PC-9 (cell line): ENCODE data around the gene GGT1.

Experiments used
- CTCF ChIP-seq: fragments of 200-600 bp; sonication (generic); conservative IDR thresholded peaks from 2 replicates; pipeline ENCODE4 v1.6.1; 2017; ENCODE audit warnings: mixed run types, antibody characterized with exemption, mild to moderate bottlenecking, moderate library complexity
- EZH2 ChIP-seq: fragments of 200-600 bp; sonication (generic); IDR thresholded peaks from 2 replicates; pipeline ENCODE4 v1.8.0; 2017; ENCODE audit warnings: antibody characterized with exemption, low read depth

DNA sequence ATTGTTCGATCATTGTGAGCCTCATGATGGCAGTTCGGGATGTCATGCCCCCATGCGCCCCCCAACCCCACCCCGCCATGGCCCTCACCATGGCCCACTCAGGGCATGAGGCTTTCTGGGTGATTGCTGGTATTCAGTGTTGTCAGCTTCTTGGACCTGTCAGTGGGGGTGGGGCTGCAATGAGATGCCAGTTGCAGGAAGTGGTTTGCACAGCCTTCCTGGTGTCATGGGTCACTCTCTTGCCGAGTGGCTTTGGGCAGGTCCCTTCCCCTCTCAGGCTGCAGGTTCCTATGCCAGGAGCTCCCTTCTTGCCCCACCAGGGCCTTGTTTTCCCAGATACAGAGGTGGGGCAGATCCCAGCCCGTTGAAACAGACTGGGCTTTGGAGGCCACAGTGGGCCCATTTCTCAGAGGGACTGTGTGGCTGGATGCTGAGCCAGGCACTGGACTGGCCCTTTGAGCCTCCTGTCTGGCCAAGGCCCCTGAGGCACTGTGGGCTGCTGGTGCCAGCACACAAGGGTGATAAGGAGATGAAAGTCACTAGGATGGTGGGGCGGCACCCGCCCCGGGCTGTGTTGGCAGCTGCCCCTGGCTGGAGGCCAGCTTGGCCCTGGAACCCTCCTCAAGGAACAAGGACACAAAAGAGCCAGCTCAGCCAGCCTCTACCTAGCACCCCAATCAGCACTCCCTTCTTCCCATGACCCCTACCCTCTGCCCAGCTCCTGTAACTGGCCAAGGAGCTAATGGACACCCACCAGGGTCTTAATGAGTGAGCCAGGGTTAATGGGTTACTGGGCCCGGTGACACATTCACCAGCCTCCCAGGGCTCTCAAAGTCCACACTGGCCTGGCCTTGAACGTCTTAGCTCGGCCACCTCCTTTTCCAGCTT, 1.5 kb upstream of the GGT1 start:
- TF ChIP-seq CTCF (no peak), EZH2 (no peak)
